ENCODE results near the gene GCC1. TPM values are rescaled to one million over a fixed set of nuclear protein-coding genes. Genes with fewer than 3 reads are reported as not detected.
A peak's percentile ranks its signal among the peaks of the same experiment; 100 is the strongest.

The GCC1 gene, protein sequence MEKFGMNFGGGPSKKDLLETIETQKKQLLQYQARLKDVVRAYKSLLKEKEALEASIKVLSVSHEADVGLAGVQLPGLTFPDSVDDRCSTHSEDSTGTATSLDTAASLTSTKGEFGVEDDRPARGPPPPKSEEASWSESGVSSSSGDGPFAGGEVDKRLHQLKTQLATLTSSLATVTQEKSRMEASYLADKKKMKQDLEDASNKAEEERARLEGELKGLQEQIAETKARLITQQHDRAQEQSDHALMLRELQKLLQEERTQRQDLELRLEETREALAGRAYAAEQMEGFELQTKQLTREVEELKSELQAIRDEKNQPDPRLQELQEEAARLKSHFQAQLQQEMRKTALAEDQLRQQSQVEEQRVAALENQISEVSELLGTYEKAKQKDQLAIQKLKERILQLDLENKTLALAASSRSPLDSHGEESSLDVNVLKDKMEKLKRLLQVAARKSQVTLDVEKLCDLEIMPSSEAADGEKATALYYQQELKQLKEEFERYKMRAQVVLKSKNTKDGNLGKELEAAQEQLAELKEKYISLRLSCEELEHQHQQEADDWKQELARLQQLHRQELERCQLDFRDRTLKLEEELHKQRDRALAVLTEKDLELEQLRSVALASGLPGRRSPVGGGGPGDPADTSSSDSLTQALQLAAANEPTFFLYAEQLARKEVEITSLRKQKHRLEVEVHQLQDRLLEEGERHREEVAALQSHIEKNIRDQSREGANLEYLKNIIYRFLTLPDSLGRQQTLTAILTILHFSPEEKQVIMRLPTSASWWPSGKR
- 10 to 100 TPM; 13.5 to 17.7 TPM for total RNA-seq

DNA sequence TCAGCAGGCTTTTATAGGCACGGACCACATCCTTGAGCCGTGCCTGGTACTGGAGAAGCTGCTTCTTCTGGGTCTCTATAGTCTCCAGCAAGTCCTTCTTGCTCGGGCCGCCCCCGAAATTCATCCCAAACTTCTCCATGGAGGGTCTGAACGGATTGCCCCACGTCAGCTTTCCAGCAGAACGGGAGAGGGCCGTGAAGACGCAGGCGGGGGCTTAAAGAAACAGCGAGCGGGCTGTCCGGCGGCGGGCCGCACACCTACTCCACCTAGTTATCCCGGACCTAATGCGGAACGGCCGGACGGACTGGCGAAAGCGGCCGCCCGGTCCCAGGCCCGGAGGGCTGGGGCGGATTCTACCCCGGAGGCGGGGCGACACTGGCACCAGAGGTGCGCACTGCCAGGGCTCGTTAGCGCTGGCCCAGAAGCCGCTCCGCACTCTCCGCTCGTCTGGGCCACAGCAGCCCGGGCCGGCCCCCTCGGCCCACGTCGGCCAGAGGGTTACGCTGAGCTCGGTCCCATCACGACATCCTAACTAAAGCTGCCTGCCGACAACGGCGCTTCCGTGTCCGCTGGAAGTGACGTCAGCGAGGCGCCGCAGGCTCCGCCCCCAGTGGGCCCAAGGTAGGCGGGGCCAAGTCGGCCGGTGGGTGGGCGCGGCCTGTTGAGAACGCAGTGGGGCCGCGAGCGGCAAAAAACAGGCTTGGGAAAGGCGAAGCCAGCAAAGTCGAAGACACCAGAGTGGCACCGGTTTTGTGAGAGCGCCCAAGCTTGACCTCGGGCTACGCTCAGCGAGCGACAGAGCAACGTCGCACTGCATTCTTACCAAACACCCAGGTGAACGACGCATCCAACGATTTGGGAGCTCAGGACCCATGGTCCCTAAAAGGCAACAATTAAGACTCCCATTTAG, at the start of gene GCC1:
Gene GCC1, minus strand, starts transcription at position 553 of the 910 bp plus-strand sequence. Its CDS starts 414 bp downstream, at position 139.
- peak within 1 kb of the TSS; percentile 82 to 89 for H3K27ac ChIP-seq
- DNase-seq (ENCODE audit: low spot score) = peak; percentile 58
- peak; percentile 82 for ATAC-seq (ENCODE audit: insufficient number of reproducible peaks, low FRiP score, low read depth)
- H3K36me3 ChIP-seq = peaks cover 25% of the 10 kb centered on the region
- peak within 1 kb of the TSS; percentile 94 for H3K4me3 ChIP-seq
- no peaks in the 10 kb centered on the region for H3K27me3 ChIP-seq (replicated peaks; ENCODE audit: insufficient read depth)
- H3K4me1 ChIP-seq (ENCODE audit: control insufficient read depth in 1 of 2, low read depth in 2 of 2) = peaks cover 35 to 72% of the 10 kb centered on the region in 2 donors
- H3K9me3 ChIP-seq = no peaks in the 10 kb centered on the region
- TF ChIP-seq, protein P1, sequence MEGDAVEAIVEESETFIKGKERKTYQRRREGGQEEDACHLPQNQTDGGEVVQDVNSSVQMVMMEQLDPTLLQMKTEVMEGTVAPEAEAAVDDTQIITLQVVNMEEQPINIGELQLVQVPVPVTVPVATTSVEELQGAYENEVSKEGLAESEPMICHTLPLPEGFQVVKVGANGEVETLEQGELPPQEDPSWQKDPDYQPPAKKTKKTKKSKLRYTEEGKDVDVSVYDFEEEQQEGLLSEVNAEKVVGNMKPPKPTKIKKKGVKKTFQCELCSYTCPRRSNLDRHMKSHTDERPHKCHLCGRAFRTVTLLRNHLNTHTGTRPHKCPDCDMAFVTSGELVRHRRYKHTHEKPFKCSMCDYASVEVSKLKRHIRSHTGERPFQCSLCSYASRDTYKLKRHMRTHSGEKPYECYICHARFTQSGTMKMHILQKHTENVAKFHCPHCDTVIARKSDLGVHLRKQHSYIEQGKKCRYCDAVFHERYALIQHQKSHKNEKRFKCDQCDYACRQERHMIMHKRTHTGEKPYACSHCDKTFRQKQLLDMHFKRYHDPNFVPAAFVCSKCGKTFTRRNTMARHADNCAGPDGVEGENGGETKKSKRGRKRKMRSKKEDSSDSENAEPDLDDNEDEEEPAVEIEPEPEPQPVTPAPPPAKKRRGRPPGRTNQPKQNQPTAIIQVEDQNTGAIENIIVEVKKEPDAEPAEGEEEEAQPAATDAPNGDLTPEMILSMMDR (IDR thresholded peaks at IDR 0.05) = no peak

DNA sequence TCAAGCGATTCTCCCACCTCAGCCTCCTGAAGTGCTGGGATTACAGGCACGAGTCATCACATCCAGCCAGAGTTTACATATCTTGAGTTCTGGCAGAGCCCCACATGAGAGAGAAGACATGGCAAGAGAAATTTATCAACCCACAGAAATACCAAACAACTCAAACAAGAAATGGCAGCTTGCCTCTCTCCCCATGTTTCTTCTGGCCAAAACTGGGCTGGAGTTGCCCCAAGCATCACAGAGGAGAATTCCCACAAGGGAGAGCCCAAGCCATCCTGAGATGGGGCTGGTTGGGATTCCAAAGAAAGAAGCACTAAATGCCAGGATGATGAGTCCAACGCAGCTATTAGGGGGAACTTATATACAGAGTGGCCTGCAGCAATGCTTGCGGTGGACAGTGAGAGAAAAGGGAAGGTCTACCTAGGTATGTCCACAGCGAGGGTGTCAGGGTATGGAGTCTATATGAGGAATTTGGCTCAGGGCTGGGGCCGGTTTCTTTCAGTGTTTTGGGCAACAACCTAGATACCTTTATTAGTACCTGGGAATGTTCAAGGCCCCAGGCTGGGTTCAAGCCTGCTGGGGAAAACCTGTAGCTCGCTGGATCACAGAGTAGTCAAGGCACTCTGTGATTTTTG, 47.0 kb upstream of the GCC1 start:
- Histone ChIP-seq H3K27ac (no peak overlapping the region), H3K4me3 (no peak overlapping the region), H3K9me3 (no peaks in the 10 kb centered on the region), H3K36me3 (no peaks in the 10 kb centered on the region), H3K4me1 (ENCODE audit: control insufficient read depth in 1 of 2, low read depth in 2 of 2) (peaks cover 11 to 24% of the 10 kb centered on the region in 2 donors), H3K27me3 (replicated peaks; ENCODE audit: insufficient read depth) (no peaks in the 10 kb centered on the region)
- ATAC-seq (ENCODE audit: insufficient number of reproducible peaks, low FRiP score, low read depth) = no peak
- DNase-seq (ENCODE audit: low spot score) = no peak
- TF ChIP-seq, protein P1 (IDR thresholded peaks at IDR 0.05) = no peak

DNA sequence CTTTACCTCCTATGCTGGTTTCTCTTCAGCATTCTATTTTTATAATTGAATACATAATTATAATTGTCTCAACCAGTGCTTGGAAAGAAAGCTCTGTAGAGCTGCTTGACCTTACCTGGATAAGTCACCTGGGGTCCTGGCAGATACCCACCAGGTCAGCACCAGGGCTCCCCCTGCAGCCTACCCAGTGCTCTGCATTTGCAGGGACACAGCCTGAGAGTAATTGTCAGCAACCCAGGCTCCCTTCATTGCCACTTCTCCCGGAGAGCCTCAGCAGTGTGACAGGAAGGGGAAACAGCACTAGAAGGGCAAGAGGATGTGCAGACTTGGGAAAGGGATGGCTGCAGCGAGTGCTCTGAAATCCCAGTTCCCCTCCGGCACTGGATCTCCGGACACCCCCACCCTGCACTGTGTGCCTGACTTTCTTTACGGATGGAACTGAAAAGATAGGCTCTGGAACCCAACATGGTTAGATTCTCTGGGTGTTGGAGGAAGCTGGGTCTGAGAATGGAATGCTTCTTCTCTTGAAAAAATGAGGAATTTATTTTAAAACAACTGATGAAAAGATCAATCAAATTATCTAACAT, 44.0 kb upstream of the GCC1 start:
- Histone ChIP-seq H3K36me3 (no peaks in the 10 kb centered on the region), H3K4me3 (no peak overlapping the region), H3K27ac (no peak overlapping the region), H3K9me3 (no peaks in the 10 kb centered on the region), H3K4me1 (ENCODE audit: control insufficient read depth in 1 of 2, low read depth in 2 of 2) (peaks cover 7 to 19% of the 10 kb centered on the region in 2 donors), H3K27me3 (replicated peaks; ENCODE audit: insufficient read depth) (no peaks in the 10 kb centered on the region)
- no peak for DNase-seq (ENCODE audit: low spot score)
- ATAC-seq (ENCODE audit: insufficient number of reproducible peaks, low FRiP score, low read depth) = no peak
- TF ChIP-seq, protein P1 (IDR thresholded peaks at IDR 0.05) = no peak

DNA sequence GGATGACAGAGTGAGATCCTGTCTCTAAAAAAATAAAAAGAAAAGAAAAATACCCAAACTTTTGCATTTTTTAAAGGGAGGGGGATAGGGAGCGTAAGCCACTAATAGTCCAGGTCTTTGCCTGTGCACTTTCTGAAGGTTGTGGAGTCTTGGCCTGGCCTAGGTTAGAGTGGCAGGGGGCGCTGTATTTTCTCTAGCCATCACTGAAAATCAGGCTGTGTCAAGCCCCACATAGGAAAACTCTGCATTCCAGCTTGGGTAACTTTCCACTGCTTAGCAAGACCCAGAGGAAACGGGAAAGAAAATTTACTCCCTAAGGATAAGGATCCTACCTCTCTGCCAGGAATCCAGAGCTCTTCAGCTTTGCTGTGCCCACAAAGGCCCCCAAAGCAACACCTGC, 43.0 kb upstream of the GCC1 start:
- Histone ChIP-seq H3K4me3 (no peak overlapping the region), H3K36me3 (no peaks in the 10 kb centered on the region), H3K4me1 (ENCODE audit: control insufficient read depth in 1 of 2, low read depth in 2 of 2) (peaks cover 6 to 17% of the 10 kb centered on the region in 2 donors), H3K27ac (no peak overlapping the region), H3K9me3 (no peaks in the 10 kb centered on the region), H3K27me3 (replicated peaks; ENCODE audit: insufficient read depth) (no peaks in the 10 kb centered on the region)
- ATAC-seq (ENCODE audit: insufficient number of reproducible peaks, low FRiP score, low read depth) (no peak), DNase-seq (ENCODE audit: low spot score) (no peak)
- TF ChIP-seq, protein P1 (IDR thresholded peaks at IDR 0.05) = no peak

Measured in thoracic aorta (tissue), 2 donors.